Neural cell (in vitro differentiated cells): ENCODE results near the gene EXOC1L. TPM values are rescaled to one million over a fixed set of nuclear protein-coding genes. Genes with fewer than 3 reads are reported as not detected.

Source experiments
- H2AFZ ChIP-seq: fragments of 200-600, 300-800 bp; sonication (generic), shearing (Covaris generic); 2 replicates; pipeline ENCODE4 v1.6.0; 2014; ENCODE audit warnings: low read depth, mild to moderate bottlenecking, antibody characterized with exemption, low read length, moderate library complexity
- H3F3A ChIP-seq: fragments of 200-600 bp; shearing (Covaris generic); 2 replicates; pipeline ENCODE4 v1.6.1; 2016; ENCODE audit warnings: mild to moderate bottlenecking, moderate library complexity, mixed read lengths, antibody characterized with exemption, low read length; ENCODE audit not compliant: insufficient read depth, poor library complexity, severe bottlenecking
- H3K27ac ChIP-seq: fragments of 200-600, 300-800 bp; sonication (generic), shearing (Covaris generic); 2 replicates; pipeline ENCODE4 v1.5.1; 2014; ENCODE audit warnings: mild to moderate bottlenecking, low read length, moderate library complexity
- H3K27me3 ChIP-seq: fragments of 300-800, 200-600 bp; sonication (generic), shearing (Covaris generic); 2 replicates; pipeline ENCODE4 v1.6.0; 2014; ENCODE audit warnings: mild to moderate bottlenecking, low read depth, low read length, moderate library complexity; ENCODE audit not compliant: insufficient read depth
- H3K36me3 ChIP-seq: fragments of 300-800, 200-600 bp; sonication (generic), shearing (Covaris generic); 2 replicates; pipeline ENCODE4 v1.5.1; 2014; ENCODE audit warnings: mild to moderate bottlenecking, antibody characterized with exemption, low read length, moderate library complexity; ENCODE audit not compliant: insufficient read depth
- H3K4me2 ChIP-seq: fragments of 300-800, 200-600 bp; sonication (generic), shearing (Covaris generic); 2 replicates; pipeline ENCODE4 v1.6.0; 2014; ENCODE audit warnings: mild to moderate bottlenecking, low read length
- H3K4me3 ChIP-seq: fragments of 300-800, 200-600 bp; sonication (generic), shearing (Covaris generic); 2 replicates; pipeline ENCODE4 v1.5.1; 2014; ENCODE audit warnings: mild to moderate bottlenecking, low read length, moderate library complexity
- H3K79me2 ChIP-seq: fragments of 200-600 bp; shearing (Covaris generic); replicated peaks from 2 replicates; pipeline ENCODE4 v1.6.0; 2014; ENCODE audit warnings: mild to moderate bottlenecking, low read length, moderate library complexity; ENCODE audit not compliant: insufficient read depth
- H3K9ac ChIP-seq: fragments of 300-800, 200-600 bp; sonication (generic), shearing (Covaris generic); 2 replicates; pipeline ENCODE4 v1.6.1; 2016; ENCODE audit warnings: mild to moderate bottlenecking, low read length, mixed read lengths
- H3K9me2 ChIP-seq: fragments of 200-600 bp; shearing (Covaris generic); 2 replicates; pipeline ENCODE4 v1.6.1; 2016; ENCODE audit warnings: mild to moderate bottlenecking, low read length, mixed read lengths; ENCODE audit not compliant: insufficient read depth
- H3K9me3 ChIP-seq: fragments of 200-600, 300-800 bp; sonication (generic), shearing (Covaris generic); 2 replicates; pipeline ENCODE4 v1.6.1; 2016; ENCODE audit warnings: mild to moderate bottlenecking, mixed run types, low read length, moderate library complexity, mixed read lengths
- H4K20me1 ChIP-seq: fragments of 200-600 bp; shearing (Covaris generic); 2 replicates; pipeline ENCODE4 v1.6.1; 2016; ENCODE audit warnings: mild to moderate bottlenecking, mixed run types; ENCODE audit not compliant: insufficient read depth
- CTCF ChIP-seq: fragments of 450-650 bp; IDR thresholded peaks from 2 replicates; pipeline ENCODE4 v1.5.1; 2014; ENCODE audit warnings: antibody characterized with exemption, mild to moderate bottlenecking, moderate library complexity; ENCODE audit not compliant: poor library complexity, severe bottlenecking
- EP300 ChIP-seq: fragments of 450-650 bp; conservative IDR thresholded peaks from 2 replicates; pipeline ENCODE4 v1.6.1; 2014; ENCODE audit warnings: antibody characterized with exemption, mild to moderate bottlenecking, moderate library complexity; ENCODE audit not compliant: poor library complexity, severe bottlenecking
- EZH2 ChIP-seq: fragments of 200-600, 300-800 bp; shearing (Covaris generic), sonication (generic); IDR thresholded peaks from 2 replicates; pipeline ENCODE4 v1.6.1; 2014; ENCODE audit warnings: antibody characterized with exemption, low read length, borderline replicate concordance, mild to moderate bottlenecking; ENCODE audit not compliant: insufficient read depth, poor library complexity, severe bottlenecking
- MXI1 ChIP-seq: fragments of 450-650 bp; conservative IDR thresholded peaks from 2 replicates; pipeline ENCODE4 v1.6.1; 2014; ENCODE audit warnings: antibody characterized with exemption, mild to moderate bottlenecking; ENCODE audit not compliant: poor library complexity, severe bottlenecking
- POLR2AphosphoS5 ChIP-seq: IDR thresholded peaks from 2 replicates; pipeline ENCODE4 v1.6.1; 2012
- RAD21 ChIP-seq: fragments of 450-650 bp; conservative IDR thresholded peaks from 2 replicates; pipeline ENCODE4 v1.6.1; 2014; ENCODE audit warnings: antibody characterized with exemption, mild to moderate bottlenecking, moderate library complexity
- REST ChIP-seq: IDR thresholded peaks from 2 replicates; pipeline ENCODE4 v1.6.1; 2012; ENCODE audit warnings: borderline replicate concordance
- TAF1 ChIP-seq: IDR thresholded peaks from 2 replicates; pipeline ENCODE4 v1.6.1; 2012; ENCODE audit warnings: low read depth
- polyA plus RNA-seq: library from polyadenylated mRNA; depleted of rRNA; stranded (reverse); fragments of >200 nt; gene quantifications from 2 replicates; pipeline ENCODE4 v1.2.3, GENCODE V29; 2014

The EXOC1L gene
- polyA plus RNA-seq, 1 donor from 2014 or later = not detected

GRCh38 chr4:55864577-55865223 is 45.1 kb downstream of the EXOC1L start:
- no peak overlapping the region for H3K4me2 ChIP-seq
- H3K27me3 ChIP-seq = no peaks in the 10 kb centered on the region
- H3K9me3 ChIP-seq = no peaks in the 10 kb centered on the region
- H3K9me2 ChIP-seq = no peaks in the 10 kb centered on the region
- H3K79me2 ChIP-seq = peaks cover 4% of the 10 kb centered on the region
- TF ChIP-seq EZH2 = no peak
- no peak for TF ChIP-seq CTCF
- TF ChIP-seq MXI1 = no peak
- no peak for TF ChIP-seq POLR2AphosphoS5
- TF ChIP-seq RAD21 = no peak
- TF ChIP-seq REST = no peak
- TF ChIP-seq EP300 = no peak
- no peaks in the 10 kb centered on the region for H4K20me1 ChIP-seq
- no peak overlapping the region for H3K27ac ChIP-seq
- H3K9ac ChIP-seq = no peak overlapping the region
- H2AFZ ChIP-seq = no peak overlapping the region
- H3K4me3 ChIP-seq = no peak overlapping the region
- H3F3A ChIP-seq = no peaks in the 10 kb centered on the region
- peaks cover 10% of the 10 kb centered on the region for H3K36me3 ChIP-seq

- H3K9ac ChIP-seq = no peak overlapping the region
- TF ChIP-seq POLR2AphosphoS5 (no peak), REST (no peak), TAF1 (no peak), MXI1 (no peak), RAD21 (no peak)
- H3K79me2 ChIP-seq = peaks cover under 1% of the 10 kb centered on the region
- no peaks in the 10 kb centered on the region for H3K9me2 ChIP-seq
- H3K27me3 ChIP-seq = no peaks in the 10 kb centered on the region
- H3K9me3 ChIP-seq = no peaks in the 10 kb centered on the region
- no peak overlapping the region for H3K27ac ChIP-seq
- no peak overlapping the region for H3K4me3 ChIP-seq
- peaks cover 14% of the 10 kb centered on the region for H3K36me3 ChIP-seq
- H3F3A ChIP-seq = no peaks in the 10 kb centered on the region
- H2AFZ ChIP-seq = no peak overlapping the region
- no peak overlapping the region for H3K4me2 ChIP-seq
- H4K20me1 ChIP-seq = no peaks in the 10 kb centered on the region
Observed at GRCh38 chr4:55865228-55865806, 45.7 kb downstream of the EXOC1L start.
